Activated CD8-positive, alpha-beta memory T cell treated with anti-CD3 and anti-CD28 coated beads for 1 hour (primary cell): ENCODE data around the gene HECTD1.

Experiments
- DNase-seq, 2 donors: peaks; one replicate each; pipeline ENCODE4 v3.0.0-alpha.2; 2020; ENCODE audit warnings: low read depth in 1 of 2; ENCODE audit errors: extremely low read depth in 1 of 2

HECTD1 gene

DNA sequence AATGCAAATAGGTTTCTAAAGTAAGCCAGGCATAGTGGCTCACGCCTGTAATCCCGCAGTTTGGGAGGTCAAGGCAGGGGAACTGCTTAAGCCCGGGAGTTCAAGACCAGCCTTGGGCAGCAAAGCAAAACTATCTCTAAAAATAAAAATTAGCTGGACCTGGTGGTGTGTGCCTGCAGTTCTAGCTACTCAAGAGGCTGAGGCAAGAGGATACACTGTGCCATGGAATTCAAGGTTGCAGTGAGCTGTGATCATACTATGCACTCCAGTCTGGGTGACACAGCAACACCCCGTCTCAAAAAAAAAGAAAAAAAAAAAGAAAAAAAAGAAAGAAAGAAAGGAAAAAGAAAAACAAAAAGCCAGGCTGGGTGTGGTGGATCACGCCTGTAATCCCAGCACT is 46.3 kb downstream of the HECTD1 start:
- no peak for DNase-seq

DNA sequence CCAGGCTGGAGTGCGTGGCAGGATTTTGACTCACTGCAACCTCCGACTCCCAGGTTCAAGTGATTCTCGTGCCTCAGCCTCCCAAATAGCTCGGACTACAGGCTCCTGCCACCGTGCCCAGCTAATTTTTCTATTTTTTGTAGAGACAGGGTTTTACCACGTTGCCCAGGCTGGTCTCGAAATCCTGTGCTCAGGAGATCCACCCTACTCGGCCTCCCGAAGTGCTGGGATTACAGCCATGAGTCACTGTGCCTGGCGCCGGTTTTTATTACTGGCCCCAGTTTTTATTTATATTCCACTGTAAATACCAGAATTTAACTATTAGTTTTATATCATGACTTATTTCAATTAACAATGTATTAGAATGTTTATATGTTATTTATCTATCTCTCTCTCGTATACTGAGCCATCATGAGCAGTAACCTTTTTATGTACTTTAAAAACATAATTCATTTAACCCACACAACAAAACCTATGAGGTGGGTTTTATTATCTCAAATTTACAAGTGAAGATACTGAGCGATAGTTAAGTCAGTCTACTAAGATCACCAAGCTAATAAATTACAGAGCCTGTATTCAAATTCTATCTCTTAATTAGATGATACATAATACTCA is 47.8 kb downstream of the HECTD1 start:
- DNase-seq: no peak

DNA sequence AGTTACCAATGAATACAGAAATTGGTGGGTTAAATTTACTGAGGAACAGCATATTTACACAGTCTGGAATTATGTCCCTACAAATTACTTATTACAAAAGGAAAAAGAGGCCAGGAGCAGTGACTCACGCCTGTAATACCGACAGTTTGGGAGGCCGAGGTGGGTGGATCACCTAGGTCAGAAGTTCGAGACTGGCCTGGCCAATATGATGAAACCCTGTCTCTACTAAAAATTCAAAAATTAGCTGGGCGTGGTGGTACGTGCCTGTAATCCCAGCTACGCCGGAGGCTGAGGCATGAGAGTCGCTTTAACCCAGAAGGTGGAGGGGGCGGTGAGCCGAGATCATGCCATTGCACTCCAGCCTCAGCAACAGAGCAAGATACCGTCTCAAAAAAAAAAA is 52.6 kb downstream of the HECTD1 start:
- no peak for DNase-seq

DNA sequence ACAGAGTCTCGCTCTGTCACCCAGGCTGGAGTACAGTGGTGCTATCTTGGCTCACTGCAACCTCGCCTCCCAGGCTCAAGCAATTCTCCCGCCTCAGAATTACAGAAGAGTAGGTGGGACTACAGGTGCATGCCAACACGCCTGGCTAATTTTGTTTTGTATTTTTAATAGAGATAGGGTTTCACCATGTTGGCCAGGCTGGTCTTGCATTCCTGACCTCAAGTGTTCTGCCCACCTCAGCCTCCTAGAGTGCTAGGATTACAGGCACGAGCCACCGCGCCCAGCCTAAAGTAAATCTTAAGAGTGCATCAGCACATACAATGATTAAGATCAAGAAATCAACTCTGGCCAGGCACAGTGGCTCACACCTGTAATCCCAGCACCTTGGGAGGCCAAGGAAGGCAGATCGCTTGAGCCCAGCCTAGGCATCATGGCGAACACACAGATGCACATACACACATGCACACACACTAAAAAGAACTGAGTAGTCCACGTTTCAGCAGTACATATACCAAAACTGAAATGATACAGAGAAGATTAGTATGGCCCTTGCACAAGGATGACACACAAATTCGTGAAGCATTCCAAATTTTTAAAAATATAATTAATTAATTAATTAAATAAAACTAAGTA is 65.0 kb downstream of the HECTD1 start:
- no peak for DNase-seq

DNA sequence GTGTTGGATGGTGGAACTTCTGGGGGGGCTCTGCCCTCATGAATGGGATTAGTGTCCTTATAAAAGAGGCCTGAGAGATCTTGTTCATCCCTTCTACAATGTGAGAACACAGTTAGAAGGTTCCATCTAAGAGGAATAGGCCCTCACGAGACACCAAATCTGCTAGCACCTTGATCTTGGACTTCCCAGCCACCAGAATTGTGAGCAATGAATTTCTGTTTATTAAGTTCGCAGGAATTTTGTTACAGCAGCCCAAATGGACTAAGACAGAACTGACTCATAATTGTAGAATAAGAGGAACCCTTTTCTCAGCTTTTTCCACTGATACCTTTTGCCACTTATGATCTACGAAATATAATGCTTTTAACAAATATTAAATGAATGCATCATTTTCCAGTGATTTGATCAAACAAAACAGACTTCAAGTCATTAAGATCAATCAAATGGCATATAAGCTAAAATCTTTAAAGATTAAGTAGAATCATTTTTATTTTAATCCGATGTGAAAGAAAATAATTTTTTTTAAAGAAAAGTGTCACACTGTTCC is 68.2 kb downstream of the HECTD1 start:
- no peak for DNase-seq

GRCh38 chr14:31138301-31138700 is 69.3 kb downstream of the HECTD1 start:
- DNase-seq: no peak

DNA sequence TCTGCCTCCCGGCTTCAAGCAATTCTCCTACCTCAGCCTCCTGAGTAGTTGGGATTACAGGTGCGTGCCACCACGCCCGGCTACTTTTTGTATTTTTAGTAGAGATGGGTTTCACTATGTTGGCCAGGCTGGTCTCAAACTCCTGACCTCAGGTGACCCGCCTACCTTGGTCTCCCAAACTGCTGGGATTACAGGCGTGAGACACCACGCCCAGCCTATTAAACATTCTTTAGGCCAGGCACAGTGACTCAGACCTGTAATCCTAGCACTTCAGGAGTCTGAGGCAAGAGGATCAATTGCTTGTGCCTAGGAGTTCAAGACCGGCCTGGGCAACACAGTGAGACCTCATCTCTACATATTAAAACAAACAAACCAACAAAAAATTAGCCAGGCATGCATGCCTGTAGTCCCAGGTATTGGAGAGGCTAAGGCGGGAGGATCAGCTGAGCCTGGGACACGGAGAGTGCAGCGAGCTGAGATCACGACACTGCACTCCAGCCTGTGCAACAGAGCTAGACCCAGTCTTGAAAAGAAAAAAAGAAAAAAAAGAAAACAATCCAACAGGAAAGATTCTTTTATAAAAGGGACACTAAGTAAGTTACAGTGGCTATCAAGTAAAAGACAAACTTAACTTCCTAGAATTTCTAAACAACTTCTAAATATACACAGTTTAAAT is 70.2 kb downstream of the HECTD1 start:
- DNase-seq: no peak

- DNase-seq: no peak
Observed at GRCh38 chr14:31133133-31133532, 74.5 kb downstream of the HECTD1 start.

DNA sequence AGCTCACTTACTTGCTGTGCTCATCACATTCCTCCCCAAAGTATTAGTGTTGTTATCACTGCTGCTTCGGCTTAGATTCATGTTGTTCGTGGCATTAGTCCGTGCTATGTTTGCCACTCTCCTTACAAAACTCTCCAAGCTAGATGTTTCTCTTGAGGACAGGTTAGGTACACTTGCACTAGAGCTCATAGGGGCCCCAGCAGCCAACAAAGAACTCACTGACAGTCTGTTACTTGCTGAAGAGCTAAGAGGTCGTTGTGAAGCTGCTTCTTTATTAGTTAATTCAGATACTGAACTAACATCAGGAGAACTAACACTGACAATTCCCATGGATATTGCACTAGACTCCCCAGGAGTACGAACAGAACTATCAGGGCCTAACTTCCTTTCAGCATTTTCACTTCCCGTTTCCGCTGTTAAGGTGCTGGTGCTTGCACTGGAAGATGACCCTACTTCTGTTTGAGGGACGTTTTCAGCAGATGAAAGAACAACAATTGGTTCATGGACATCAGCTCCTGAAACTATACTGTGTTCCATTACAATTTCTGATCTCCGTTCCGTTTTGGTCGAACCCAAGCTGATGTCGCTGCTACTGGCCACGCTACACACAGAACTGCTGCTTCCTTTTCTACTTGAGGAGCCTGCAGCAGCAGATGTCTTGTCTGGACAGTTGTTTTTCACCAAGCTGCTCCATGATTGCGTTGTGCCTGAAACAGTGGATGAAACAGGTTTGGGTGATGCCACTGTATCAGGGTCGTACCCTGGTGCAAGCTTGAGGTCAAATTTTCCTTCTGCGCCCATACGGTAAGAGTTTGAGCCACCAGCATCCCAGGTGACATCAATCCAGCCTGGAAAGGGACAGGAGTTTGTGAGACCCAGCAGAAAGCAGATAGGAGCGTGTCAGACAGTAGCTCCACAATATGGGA is 78.7 kb downstream of the HECTD1 start:
- no peak for DNase-seq

DNA sequence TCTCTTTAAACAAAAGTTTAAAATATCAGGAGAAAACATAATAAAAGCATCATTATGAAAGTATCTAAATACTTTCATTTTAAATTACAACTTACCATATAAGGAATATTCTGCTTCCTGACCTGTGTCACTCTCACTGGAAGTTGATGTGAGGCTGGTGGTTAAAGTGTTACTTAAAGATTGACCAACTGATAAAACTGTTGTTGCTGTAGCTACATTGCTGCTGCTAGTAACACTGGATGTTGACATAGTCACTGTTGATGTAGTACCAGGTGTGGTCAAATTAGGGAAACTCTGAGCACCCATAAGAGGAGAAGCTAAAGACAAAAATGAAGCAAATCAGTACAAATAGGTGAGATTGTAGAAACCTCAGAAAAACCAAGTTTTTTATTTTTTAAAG is 79.9 kb downstream of the HECTD1 start:
- DNase-seq: no peak

DNA sequence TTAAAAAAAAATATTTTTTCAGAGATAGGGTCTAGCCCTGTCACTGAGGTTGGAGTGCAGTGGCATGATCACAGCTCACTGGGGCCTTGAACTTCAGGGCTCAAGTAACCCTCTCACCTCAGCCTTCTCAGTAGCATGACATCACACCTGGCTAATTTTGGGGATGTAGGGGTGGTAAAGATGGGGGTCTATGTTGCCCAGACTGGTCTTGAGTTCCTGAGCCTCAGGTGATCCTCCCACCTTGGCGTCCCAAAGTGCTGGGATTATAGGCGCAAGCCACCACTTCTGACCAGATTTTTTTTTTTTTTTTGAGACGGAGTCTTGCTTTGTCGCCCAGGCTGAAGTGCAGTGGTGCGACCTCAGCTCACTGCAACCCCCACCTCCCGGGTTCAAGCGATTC is 80.9 kb downstream of the HECTD1 start:
- DNase-seq: no peak

DNA sequence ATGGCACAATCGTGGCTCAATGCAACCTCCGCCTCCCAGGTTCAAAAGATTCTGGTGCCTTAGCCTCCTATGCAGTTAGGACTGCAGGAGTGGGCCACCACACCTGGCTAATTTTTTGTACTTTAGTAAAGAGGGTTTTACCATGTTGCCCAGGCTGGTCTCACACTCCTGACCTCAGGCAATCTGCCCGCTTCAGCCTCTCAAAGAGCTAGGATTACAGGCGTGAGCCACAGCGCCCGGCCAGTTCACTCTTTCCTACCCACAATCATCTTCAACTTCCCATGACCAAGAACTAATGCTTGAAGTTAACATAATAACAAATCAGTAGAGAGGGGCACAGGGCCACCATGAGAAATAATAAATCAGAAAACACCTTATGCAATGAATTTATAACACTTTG is 82.4 kb downstream of the HECTD1 start:
- DNase-seq: no peak

GRCh38 chr14:31124197-31124596 is 83.4 kb downstream of the HECTD1 start:
- no peak for DNase-seq

- DNase-seq: no peak
Observed at GRCh38 chr14:31122921-31123320, 84.7 kb downstream of the HECTD1 start.

GRCh38 chr14:31122098-31122611 is 85.4 kb downstream of the HECTD1 start:
- no peak for DNase-seq

GRCh38 chr14:31118892-31119291 is 88.7 kb downstream of the HECTD1 start:
- DNase-seq: no peak

GRCh38 chr14:31113794-31114193 is 93.8 kb downstream of the HECTD1 start:
- no peak for DNase-seq

- no peak for DNase-seq
Observed at GRCh38 chr14:31110872-31111271, 96.7 kb downstream of the HECTD1 start.

DNA sequence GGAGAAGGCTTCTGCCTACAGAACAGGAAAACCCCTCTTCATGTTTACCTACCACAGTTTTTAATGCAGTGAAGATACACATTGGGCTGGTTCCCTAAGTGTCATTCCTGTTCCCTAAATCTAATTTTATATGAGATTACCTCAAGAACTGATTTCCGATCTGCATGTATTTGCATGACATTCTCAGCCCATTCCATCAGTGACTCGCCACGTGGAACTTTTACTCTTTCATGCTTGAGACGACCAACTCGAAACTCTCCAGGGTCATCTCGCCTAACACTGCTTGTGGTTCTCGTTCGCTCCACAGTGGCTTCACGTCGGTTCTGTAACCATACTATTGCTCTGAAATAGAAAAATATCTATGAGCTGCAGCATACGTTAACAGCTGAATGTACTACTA is 98.3 kb downstream of the HECTD1 start:
- DNase-seq: no peak

DNA sequence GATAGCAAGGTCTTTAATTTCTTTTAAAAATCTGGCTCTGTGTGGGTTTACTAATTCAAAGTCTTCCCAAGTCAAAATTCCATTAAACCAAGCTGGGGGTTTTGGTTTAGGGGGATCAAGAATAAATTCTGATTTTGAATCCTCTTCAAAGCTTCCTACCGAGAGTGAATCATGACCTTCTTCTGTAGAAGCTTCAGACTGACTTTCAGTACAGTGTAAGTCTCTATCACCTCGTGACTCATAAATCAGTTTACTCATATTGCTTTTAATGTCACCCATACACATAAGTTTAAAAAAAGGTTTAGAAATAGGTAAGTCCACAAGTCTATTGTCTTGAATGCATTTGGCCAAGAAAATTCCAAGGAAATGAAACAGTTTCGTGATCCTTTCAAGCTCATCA is 100.8 kb downstream of the HECTD1 start:
- DNase-seq: no peak

GRCh38 chr14:31097081-31097480 is 110.5 kb downstream of the HECTD1 start:
- no peak for DNase-seq
